Neural progenitor cell (in vitro differentiated cells): ENCODE results near the gene GJC2. TPM values are rescaled to one million over a fixed set of nuclear protein-coding genes. Genes with fewer than 3 reads are reported as not detected.

ENCODE experiments used
- DNase-seq: peaks from one replicate; pipeline ENCODE4 v3.0.0-alpha.2; 2016; ENCODE audit warnings: low spot score
- H2AFZ ChIP-seq: fragments of 200-600 bp; sonication (generic); replicated peaks from 2 replicates; pipeline ENCODE4 v1.6.1; 2016; ENCODE audit warnings: antibody characterized with exemption
- H3F3A ChIP-seq: fragments of 200-600 bp; sonication (generic); 2 replicates; pipeline ENCODE4 v1.6.1; 2016; ENCODE audit warnings: antibody characterized with exemption, low read depth
- H3K27ac ChIP-seq: fragments of 200-600 bp; sonication (generic); 2 replicates; pipeline ENCODE4 v1.5.1; 2016; ENCODE audit warnings: mild to moderate bottlenecking
- H3K27me3 ChIP-seq: fragments of 200-600 bp; sonication (generic); 2 replicates; pipeline ENCODE4 v1.6.1; 2016; ENCODE audit warnings: mild to moderate bottlenecking, moderate library complexity
- H3K36me3 ChIP-seq: fragments of 200-600 bp; sonication (generic); 2 replicates; pipeline ENCODE4 v1.5.1; 2016
- H3K4me1 ChIP-seq: fragments of 200-600 bp; sonication (generic); 2 replicates; pipeline ENCODE4 v1.6.1; 2016; ENCODE audit warnings: mixed run types
- H3K4me2 ChIP-seq: fragments of 200-600 bp; sonication (generic); 2 replicates; pipeline ENCODE4 v1.6.1; 2016
- H3K4me3 ChIP-seq: fragments of 200-600 bp; sonication (generic); 2 replicates; pipeline ENCODE4 v1.5.1; 2016
- H3K79me2 ChIP-seq: fragments of 200-600 bp; sonication (generic); 2 replicates; pipeline ENCODE4 v1.6.1; 2016; ENCODE audit warnings: low read depth
- H3K9ac ChIP-seq: fragments of 200-600 bp; sonication (generic); 2 replicates; pipeline ENCODE4 v1.6.1; 2016
- H3K9me3 ChIP-seq: fragments of 200-600 bp; sonication (generic); 2 replicates; pipeline ENCODE4 v1.5.1; 2016; ENCODE audit warnings: low read depth
- H4K20me1 ChIP-seq: fragments of 200-600 bp; sonication (generic); 2 replicates; pipeline ENCODE4 v1.6.1; 2016; ENCODE audit warnings: low read depth
- H3K27ac Mint-ChIP-seq: 3 replicates; pipeline ENCODE4 v1.8.0; 2021; ENCODE audit warnings: mixed read lengths
- H3K27me3 Mint-ChIP-seq: 2 replicates; pipeline ENCODE4 v1.8.0; 2022; ENCODE audit warnings: low read depth, mild to moderate bottlenecking, inconsistent platforms, moderate library complexity, mixed read lengths; ENCODE audit not compliant: insufficient read depth
- H3K36me3 Mint-ChIP-seq: 3 replicates; pipeline ENCODE4 v1.8.0; 2021; ENCODE audit warnings: mixed read lengths
- H3K4me1 Mint-ChIP-seq: 3 replicates; pipeline ENCODE4 v1.8.0; 2021; ENCODE audit warnings: mixed read lengths
- H3K4me3 Mint-ChIP-seq: 3 replicates; pipeline ENCODE4 v1.8.0; 2021; ENCODE audit warnings: mild to moderate bottlenecking, moderate library complexity, mixed read lengths
- H3K9me3 Mint-ChIP-seq: 3 replicates; pipeline ENCODE4 v1.8.0; 2020; ENCODE audit warnings: mixed read lengths
- EZH2 ChIP-seq: fragments of 200-600 bp; sonication (generic); IDR thresholded peaks from 2 replicates; pipeline ENCODE4 v1.6.1; 2017; ENCODE audit warnings: antibody characterized with exemption, mild to moderate bottlenecking, moderate library complexity
- EZH2phosphoT487 ChIP-seq: fragments of 200-600 bp; sonication (generic); IDR thresholded peaks from 2 replicates; pipeline ENCODE4 v1.6.1; 2017; ENCODE audit warnings: antibody characterized with exemption
- total RNA-seq: library from RNA; depleted of rRNA; stranded (reverse); fragments of >200 nt; gene quantifications from 2 replicates; pipeline ENCODE4 v1.2.3, GENCODE V29; 2015; ENCODE audit warnings: low replicate concordance
- TF ChIP-seq, protein P1 (sequence below): fragments of 200-600 bp; sonication (generic); IDR thresholded peaks from 2 replicates; pipeline ENCODE4 v1.5.1; 2017; ENCODE audit warnings: antibody characterized with exemption, mild to moderate bottlenecking

The GJC2 gene
- total RNA-seq, 1 donor from 2014 or later, result not detected

DNA sequence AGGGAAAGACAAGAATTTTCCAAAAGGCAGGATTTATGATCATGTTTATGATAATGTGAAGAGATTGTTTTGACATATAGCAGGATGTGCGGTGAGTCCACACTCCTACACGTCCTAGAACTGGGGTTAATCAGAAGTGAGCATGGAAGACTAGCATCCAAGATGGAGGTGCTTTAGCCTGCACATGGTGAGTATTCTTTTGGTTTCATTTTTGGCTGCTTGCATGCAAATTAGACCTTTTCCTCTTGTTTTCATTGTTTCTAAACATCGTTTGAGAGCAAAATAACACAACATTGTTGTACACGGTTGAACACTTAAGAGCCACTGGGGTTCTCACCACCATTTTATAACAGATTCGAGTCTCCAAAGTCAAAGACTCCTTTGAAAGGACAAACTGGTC is 24.5 kb upstream of the GJC2 start:
- H3K4me2 ChIP-seq, result no peak overlapping the region
- no peaks in the 10 kb centered on the region for H3K4me1 ChIP-seq
- no peak overlapping the region for H3K27ac ChIP-seq
- Mint-ChIP-seq H3K4me1 (peaks cover under 1% of the 10 kb centered on the region), H3K27me3 (peaks cover 19% of the 10 kb centered on the region), H3K9me3 (peaks cover 3% of the 10 kb centered on the region), H3K36me3 (no peaks in the 10 kb centered on the region), H3K27ac (no peak overlapping the region), H3K4me3 (no peak overlapping the region)
- H3K9ac ChIP-seq, result no peak overlapping the region
- no peak overlapping the region for H2AFZ ChIP-seq
- H3K36me3 ChIP-seq, result no peaks in the 10 kb centered on the region
- no peak for DNase-seq
- H3F3A ChIP-seq, result no peaks in the 10 kb centered on the region
- H3K4me3 ChIP-seq, result no peak overlapping the region
- no peaks in the 10 kb centered on the region for H4K20me1 ChIP-seq
- no peaks in the 10 kb centered on the region for H3K79me2 ChIP-seq
- H3K9me3 ChIP-seq, result no peaks in the 10 kb centered on the region
- H3K27me3 ChIP-seq, result peaks cover 86% of the 10 kb centered on the region
- TF ChIP-seq EZH2, result no peak
- no peak for TF ChIP-seq EZH2phosphoT487
- TF ChIP-seq, protein P1, sequence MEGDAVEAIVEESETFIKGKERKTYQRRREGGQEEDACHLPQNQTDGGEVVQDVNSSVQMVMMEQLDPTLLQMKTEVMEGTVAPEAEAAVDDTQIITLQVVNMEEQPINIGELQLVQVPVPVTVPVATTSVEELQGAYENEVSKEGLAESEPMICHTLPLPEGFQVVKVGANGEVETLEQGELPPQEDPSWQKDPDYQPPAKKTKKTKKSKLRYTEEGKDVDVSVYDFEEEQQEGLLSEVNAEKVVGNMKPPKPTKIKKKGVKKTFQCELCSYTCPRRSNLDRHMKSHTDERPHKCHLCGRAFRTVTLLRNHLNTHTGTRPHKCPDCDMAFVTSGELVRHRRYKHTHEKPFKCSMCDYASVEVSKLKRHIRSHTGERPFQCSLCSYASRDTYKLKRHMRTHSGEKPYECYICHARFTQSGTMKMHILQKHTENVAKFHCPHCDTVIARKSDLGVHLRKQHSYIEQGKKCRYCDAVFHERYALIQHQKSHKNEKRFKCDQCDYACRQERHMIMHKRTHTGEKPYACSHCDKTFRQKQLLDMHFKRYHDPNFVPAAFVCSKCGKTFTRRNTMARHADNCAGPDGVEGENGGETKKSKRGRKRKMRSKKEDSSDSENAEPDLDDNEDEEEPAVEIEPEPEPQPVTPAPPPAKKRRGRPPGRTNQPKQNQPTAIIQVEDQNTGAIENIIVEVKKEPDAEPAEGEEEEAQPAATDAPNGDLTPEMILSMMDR, result no peak

DNA sequence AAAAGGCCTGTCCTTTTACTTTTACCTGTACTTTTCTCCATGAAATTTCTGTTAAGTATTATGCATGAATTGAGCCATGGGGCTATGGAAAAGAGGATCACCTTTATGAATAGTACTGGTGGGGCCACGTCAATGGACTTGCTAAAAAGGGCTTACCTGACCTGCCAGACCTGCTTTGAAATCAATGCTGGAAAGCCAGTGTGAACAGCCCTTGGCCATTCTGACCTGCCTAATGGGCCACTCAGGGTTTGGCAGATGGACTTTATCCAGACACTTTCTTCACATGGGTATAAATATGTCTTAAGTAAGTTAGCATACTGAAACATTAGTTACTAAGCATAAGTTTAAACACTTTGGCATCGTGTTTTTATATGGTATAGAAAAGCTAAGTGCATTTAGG is 18.0 kb upstream of the GJC2 start:
- no peak overlapping the region for H3K9ac ChIP-seq
- no peak overlapping the region for H3K4me2 ChIP-seq
- DNase-seq, result no peak
- Mint-ChIP-seq H3K27me3 (peaks cover 43% of the 10 kb centered on the region), H3K9me3 (no peaks in the 10 kb centered on the region), H3K4me3 (no peak overlapping the region), H3K27ac (no peak overlapping the region), H3K36me3 (no peaks in the 10 kb centered on the region), H3K4me1 (peaks cover 6% of the 10 kb centered on the region)
- no peak overlapping the region for H2AFZ ChIP-seq
- H3F3A ChIP-seq, result no peaks in the 10 kb centered on the region
- no peaks in the 10 kb centered on the region for H3K36me3 ChIP-seq
- TF ChIP-seq EZH2 (no peak), EZH2phosphoT487 (no peak)
- TF ChIP-seq, protein P1, result no peak
- H3K27ac ChIP-seq, result no peak overlapping the region
- peaks cover 99% of the 10 kb centered on the region for H3K27me3 ChIP-seq
- H3K4me3 ChIP-seq, result no peak overlapping the region
- no peaks in the 10 kb centered on the region for H3K79me2 ChIP-seq
- H4K20me1 ChIP-seq, result no peaks in the 10 kb centered on the region
- no peaks in the 10 kb centered on the region for H3K9me3 ChIP-seq
- H3K4me1 ChIP-seq, result no peaks in the 10 kb centered on the region

DNA sequence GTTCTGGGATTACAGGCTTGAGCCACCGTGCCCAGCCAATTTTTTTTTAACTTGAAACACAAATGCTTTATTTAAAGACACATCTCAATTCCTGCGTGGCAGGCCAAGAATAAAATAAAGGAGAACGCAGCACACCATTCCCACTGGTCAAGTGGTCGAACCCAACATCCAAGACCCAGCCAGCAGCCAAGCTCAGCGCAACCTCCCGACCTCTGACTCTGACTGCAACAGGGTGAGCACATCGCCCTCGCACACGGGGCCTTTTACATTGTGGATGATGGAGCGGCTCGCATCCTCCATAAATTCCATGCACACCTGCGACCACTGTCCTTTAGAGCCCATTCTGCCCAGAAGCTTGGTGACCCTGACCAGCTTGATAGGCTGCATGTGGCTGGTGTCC is 15.1 kb upstream of the GJC2 start:
- peaks cover 5% of the 10 kb centered on the region for H3F3A ChIP-seq
- H3K9ac ChIP-seq, result no peak overlapping the region
- no peak overlapping the region for H3K27ac ChIP-seq
- Mint-ChIP-seq H3K27me3 (peaks cover 40% of the 10 kb centered on the region), H3K27ac (no peak overlapping the region), H3K9me3 (no peaks in the 10 kb centered on the region), H3K4me3 (no peak overlapping the region), H3K36me3 (no peaks in the 10 kb centered on the region), H3K4me1 (peaks cover 8% of the 10 kb centered on the region)
- peaks cover 94% of the 10 kb centered on the region for H3K27me3 ChIP-seq
- H3K4me2 ChIP-seq, result no peak overlapping the region
- no peaks in the 10 kb centered on the region for H3K9me3 ChIP-seq
- H3K4me1 ChIP-seq, result no peaks in the 10 kb centered on the region
- no peaks in the 10 kb centered on the region for H3K79me2 ChIP-seq
- no peak overlapping the region for H2AFZ ChIP-seq
- H3K4me3 ChIP-seq, result no peak overlapping the region
- no peaks in the 10 kb centered on the region for H4K20me1 ChIP-seq
- H3K36me3 ChIP-seq, result no peaks in the 10 kb centered on the region
- no peak for DNase-seq
- TF ChIP-seq EZH2phosphoT487, result no peak
- no peak for TF ChIP-seq EZH2
- TF ChIP-seq, protein P1, result no peak
